HEK293 (cell line): ENCODE measurements around the gene KLHL20.

Experiments
- CTCF ChIA-PET: fragments of 350-600 bp; formaldehyde crosslinking; extraction: SDS; loops from one replicate; lab custom pipeline; 2021; ENCODE audit warnings: antibody characterized with exemption; lab: Yijun Ruan, JAX
- POLR2A ChIA-PET: fragments of 300-600 bp; formaldehyde crosslinking; extraction: SDS; loops from one replicate; lab custom pipeline; 2020; ENCODE audit warnings: antibody characterized with exemption, inconsistent platforms; lab: Yijun Ruan, JAX
- H3K27ac ChIP-seq: fragments of 200-500 bp; sonication (Bioruptor generic); 2 replicates; pipeline ENCODE4 v1.5.1; 2014; ENCODE audit warnings: low read depth, low read length, control low read depth, inconsistent platforms; ENCODE audit errors: extremely low read depth
- H3K36me3 ChIP-seq, 2 experiments: fragments of 200-500 bp in 1 of 2; sonication (Bioruptor generic) in 1 of 2; 1 replicate in 1 of 2; 2 replicates in 1 of 2; pipeline ENCODE4 v1.5.1; 2014 to 2017; ENCODE audit warnings: inconsistent platforms in 2 of 2, low read length in 2 of 2; ENCODE audit not compliant: control insufficient read depth in 2 of 2, insufficient read depth in 1 of 2
- H3K4me1 ChIP-seq: fragments of 200-500 bp; sonication (Bioruptor generic); 2 replicates; pipeline ENCODE4 v1.5.1; 2014; ENCODE audit warnings: mild to moderate bottlenecking, low read length, inconsistent platforms; ENCODE audit not compliant: control insufficient read depth, insufficient read depth
- H3K4me3 ChIP-seq: 2 replicates; pipeline ENCODE4 v1.5.1; 2011; ENCODE audit warnings: low read depth, mild to moderate bottlenecking, control low read depth, low read length, moderate library complexity
- H3K9me3 ChIP-seq: fragments of 200-500 bp; sonication (Bioruptor generic); 2 replicates; pipeline ENCODE4 v1.5.1; 2014; ENCODE audit warnings: low read depth, low read length, inconsistent platforms; ENCODE audit not compliant: control insufficient read depth, insufficient read depth
- ATF2 ChIP-seq: fragments of 450-650 bp; formaldehyde crosslinking; IDR thresholded peaks from 2 replicates; pipeline ENCODE4 v1.5.1; 2016; ENCODE audit warnings: missing biosample characterization, missing genetic modification characterization, low read depth
- GLI2 ChIP-seq: fragments of 450-650 bp; formaldehyde crosslinking; IDR thresholded peaks from 2 replicates; pipeline ENCODE4; 2017; ENCODE audit warnings: missing biosample characterization, missing genetic modification characterization, low read depth, borderline replicate concordance
- KLF7 ChIP-seq: fragments of 450-650 bp; formaldehyde crosslinking; IDR thresholded peaks from 2 replicates; pipeline ENCODE4 v1.5.1; 2016; ENCODE audit warnings: missing biosample characterization, missing genetic modification characterization, borderline replicate concordance
- OVOL3 ChIP-seq: fragments of 450-650 bp; formaldehyde crosslinking; IDR thresholded peaks from 2 replicates; pipeline ENCODE4 v1.5.1; 2016; ENCODE audit warnings: missing biosample characterization, missing genetic modification characterization
- PRDM2 ChIP-seq: fragments of 450-650 bp; formaldehyde crosslinking; IDR thresholded peaks from 2 replicates; pipeline ENCODE4 v1.5.1; 2016; ENCODE audit warnings: missing biosample characterization, missing genetic modification characterization, borderline replicate concordance
- SALL2 ChIP-seq: fragments of 450-650 bp; formaldehyde crosslinking; IDR thresholded peaks from 2 replicates; pipeline ENCODE4 v1.5.0; 2017; ENCODE audit warnings: missing biosample characterization, mild to moderate bottlenecking, missing genetic modification characterization, borderline replicate concordance
- ZBTB48 ChIP-seq: fragments of 450-650 bp; formaldehyde crosslinking; IDR thresholded peaks from 2 replicates; pipeline ENCODE4 v1.5.1; 2016; ENCODE audit warnings: missing biosample characterization, missing genetic modification characterization
- ZBTB6 ChIP-seq: fragments of 450-650 bp; formaldehyde crosslinking; IDR thresholded peaks from 2 replicates; pipeline ENCODE4 v1.5.1; 2017; ENCODE audit warnings: missing biosample characterization, missing genetic modification characterization
- ZFP3 ChIP-seq: fragments of 450-650 bp; formaldehyde crosslinking; IDR thresholded peaks from 2 replicates; pipeline ENCODE4 v1.5.1; 2016; ENCODE audit warnings: low read depth, missing biosample characterization, missing genetic modification characterization
- ZNF169 ChIP-seq: fragments of 450-650 bp; formaldehyde crosslinking; IDR thresholded peaks from 2 replicates; pipeline ENCODE4 v1.5.1; 2016; ENCODE audit warnings: missing biosample characterization, missing genetic modification characterization
- ZNF266 ChIP-seq: fragments of 450-650 bp; formaldehyde crosslinking; IDR thresholded peaks from 2 replicates; pipeline ENCODE4 v1.5.1; 2016; ENCODE audit warnings: missing biosample characterization, missing genetic modification characterization, low read depth
- ZNF362 ChIP-seq: fragments of 450-650 bp; formaldehyde crosslinking; IDR thresholded peaks from 2 replicates; pipeline ENCODE4 v1.5.1; 2016; ENCODE audit warnings: missing biosample characterization, missing genetic modification characterization
- ZNF433 ChIP-seq: fragments of 450-650 bp; formaldehyde crosslinking; IDR thresholded peaks from 2 replicates; pipeline ENCODE4 v1.5.1; 2016; ENCODE audit warnings: missing biosample characterization, missing genetic modification characterization, low read depth
- ZNF501 ChIP-seq: fragments of 450-650 bp; formaldehyde crosslinking; IDR thresholded peaks from 2 replicates; pipeline ENCODE4 v1.5.1; 2016; ENCODE audit warnings: missing biosample characterization, missing genetic modification characterization
- ZNF76 ChIP-seq: fragments of 450-650 bp; formaldehyde crosslinking; IDR thresholded peaks from 2 replicates; pipeline ENCODE4; 2016; ENCODE audit warnings: low read depth, missing biosample characterization, missing genetic modification characterization, borderline replicate concordance
- ZNF785 ChIP-seq: fragments of 450-650 bp; formaldehyde crosslinking; IDR thresholded peaks from 2 replicates; pipeline ENCODE4 v1.5.1; 2016; ENCODE audit warnings: missing biosample characterization, missing genetic modification characterization

KLHL20 gene

GRCh38 chr1:173714441-173714758 lies 381 bp upstream of the KLHL20 start (continued):
- TF ChIP-seq PRDM2 (tag by site-specific recombination) (no peak), SALL2 (tag by site-specific recombination) (no peak), ZNF266 (no peak), KLF7 (tag by site-specific recombination) (no peak), ZNF76 (tag by site-specific recombination) (no peak), ZNF433 (tag by site-specific recombination) (no peak), ZFP3 (tag by site-specific recombination) (no peak), GLI2 (tag by site-specific recombination) (no peak), ZBTB48 (tag by site-specific recombination) (no peak)

GRCh38 chr1:173715538-173715844 lies 710 bp downstream of the KLHL20 start:
- peak overlapping the region; percentile 99 for H3K4me3 ChIP-seq
- ChIA-PET CTCF (no interaction called here), POLR2A (interaction anchor here (1.2 to 1.6 kb wide), 5 partner anchors 22 to 239 kb away, joined by 4 to 12 read pairs (median 10); partner anchors contain the start of genes CENPL, DARS2, GAS5 and PRDX6)
- H3K4me1 ChIP-seq, result no peaks in the 10 kb centered on the region
- TF ChIP-seq ZNF362 (no peak), ZBTB6 (tag by site-specific recombination) (no peak), ZNF169 (tag by site-specific recombination) (no peak)
- peaks cover 0 to 4% of the 10 kb centered on the region in 2 experiments; a peak in 1 of 3 replicates for H3K36me3 ChIP-seq
- no peaks in the 10 kb centered on the region for H3K9me3 ChIP-seq
- H3K27ac ChIP-seq, result peak overlapping the region; percentile 38

GRCh38 chr1:173717238-173717637 lies 2.5 kb downstream of the KLHL20 start:
- no peak overlapping the region for H3K27ac ChIP-seq
- CTCF ChIA-PET, result interaction anchor here (1.4 kb wide), 1 partner anchor 13 kb away, joined by 3 read pairs; no protein-coding TSS in a partner anchor
- TF ChIP-seq OVOL3 (no peak), ZNF501 (tag by site-specific recombination) (no peak), ATF2 (no peak), ZNF785 (tag by site-specific recombination) (no peak)

More at GRCh38 chr1:173717238-173717637, 2.5 kb downstream of the KLHL20 start:
- peaks cover 0 to 12% of the 10 kb centered on the region in 2 experiments; a peak in 2 of 3 replicates for H3K36me3 ChIP-seq
- H3K4me3 ChIP-seq, result no peak overlapping the region
- POLR2A ChIA-PET, result no interaction called here
- no peaks in the 10 kb centered on the region for H3K9me3 ChIP-seq
- H3K4me1 ChIP-seq, result no peaks in the 10 kb centered on the region
